ENCODE data around the gene EFEMP2.
A peak's percentile ranks its signal among the peaks of the same experiment; 100 is the strongest.

The EFEMP2 gene

DNA sequence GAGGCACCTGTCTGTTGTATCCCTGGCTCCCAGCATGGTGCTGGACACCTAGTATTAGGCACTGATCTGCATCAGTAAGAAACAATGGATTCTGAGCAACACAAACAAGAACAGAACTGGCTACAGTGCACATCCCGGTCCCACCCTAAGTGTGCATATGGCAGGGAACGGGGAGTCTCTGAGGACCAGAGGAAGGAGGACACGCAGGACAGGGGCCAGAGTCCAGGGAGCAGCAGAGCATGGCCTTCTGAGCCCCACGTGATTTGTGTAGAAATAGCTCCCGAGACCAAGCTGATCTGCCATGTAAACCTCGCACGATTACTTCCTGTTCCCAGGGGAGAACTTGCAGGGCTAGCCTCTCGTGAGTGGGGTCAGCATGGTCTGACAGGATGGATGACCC is 51.5 kb downstream of the EFEMP2 start:
- DNase-seq (ENCODE audit: low spot score) = no peak

DNA sequence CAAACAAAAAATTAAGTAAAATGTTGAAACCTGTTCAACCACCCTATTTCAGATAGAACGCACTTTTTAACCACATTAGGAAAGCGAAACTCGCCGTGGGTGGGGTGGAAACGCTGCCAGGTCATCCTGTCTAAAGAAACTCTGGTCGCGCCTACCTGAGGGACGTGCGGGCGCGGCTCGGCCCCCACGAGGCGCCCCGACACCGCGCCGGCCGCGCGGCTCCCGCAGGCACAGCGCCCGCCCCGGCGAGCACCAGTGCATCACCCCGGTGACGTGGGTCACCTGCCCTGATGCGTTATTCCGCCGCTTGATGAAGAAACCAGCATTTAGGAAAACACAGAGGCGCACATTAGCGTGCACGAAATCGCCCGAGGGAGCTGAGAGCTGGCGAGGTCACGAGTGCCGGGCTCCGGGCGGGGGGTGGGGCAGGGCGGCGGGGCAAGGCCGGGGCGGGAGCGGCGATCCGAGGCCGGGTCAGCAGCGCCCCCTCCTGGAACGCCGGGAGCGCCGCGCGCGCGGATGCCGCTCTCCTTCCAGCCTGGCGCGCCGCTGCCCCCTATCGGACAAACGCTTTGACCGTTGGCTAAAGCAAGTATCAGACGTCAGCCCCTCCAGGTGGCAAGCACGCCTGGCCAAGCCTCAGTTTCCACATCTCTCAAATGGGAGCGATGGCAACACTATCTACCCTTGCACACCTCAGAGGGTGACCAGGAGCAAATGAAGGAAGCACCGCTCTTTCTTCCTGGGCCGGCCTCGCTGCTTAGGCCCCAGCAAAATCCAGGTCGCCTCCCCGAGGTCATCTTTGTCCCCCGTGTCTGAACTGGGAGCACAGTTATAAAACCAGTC is 54.5 kb downstream of the EFEMP2 start:
- peak; percentile 94 for DNase-seq (ENCODE audit: low spot score)

GRCh38 chr11:65817312-65817834 is 55.2 kb downstream of the EFEMP2 start:
- DNase-seq (ENCODE audit: low spot score) = no peak

DNA sequence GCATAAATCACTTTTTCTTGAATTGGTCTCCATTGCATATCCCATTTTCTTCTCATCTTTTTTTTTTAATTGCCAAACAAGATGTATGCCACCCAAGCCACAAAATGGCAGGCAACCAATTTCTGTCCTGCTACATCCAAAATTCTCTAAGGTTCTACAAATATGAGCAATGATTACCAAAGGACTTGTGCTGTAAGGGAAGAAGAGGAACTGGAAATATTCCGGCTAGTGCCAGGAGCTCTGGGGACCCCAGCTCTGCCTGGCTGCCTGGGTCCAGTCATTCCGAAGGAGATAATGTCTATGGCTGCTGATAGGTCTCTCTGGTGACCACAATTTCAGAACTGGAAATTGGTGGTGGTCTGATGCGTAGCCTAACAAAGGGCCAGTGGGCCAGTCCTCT is 55.9 kb downstream of the EFEMP2 start:
- no peak for DNase-seq (ENCODE audit: low spot score)
